Astrocyte (in vitro differentiated cells and primary cell): ENCODE measurements around the gene ANKMY2. TPM values are rescaled to one million over a fixed set of nuclear protein-coding genes. Genes with fewer than 3 reads are reported as not detected.

Source experiments
- DNase-seq: peaks from one replicate; pipeline ENCODE4 v3.0.0-alpha.2; 2010; ENCODE audit warnings: low read depth
- FAIRE-seq: peaks from 2 replicates; lab custom pipeline; 2011; peaks lifted over from hg19 to GRCh38; lab: Jason Lieb, UNC
- H2AFZ ChIP-seq: 2 replicates; pipeline ENCODE4 v1.6.0; 2012; ENCODE audit warnings: low read depth, low read length, inconsistent platforms
- H3K27ac ChIP-seq: 2 replicates; pipeline ENCODE4 v1.5.1; 2011; ENCODE audit warnings: low read depth, low read length, inconsistent platforms
- H3K27me3 ChIP-seq: 2 replicates; pipeline ENCODE4 v1.6.0; 2011; ENCODE audit warnings: low read length, inconsistent platforms; ENCODE audit not compliant: insufficient read depth
- H3K36me3 ChIP-seq: 2 replicates; pipeline ENCODE4 v1.5.1; 2011; ENCODE audit warnings: low read length, inconsistent platforms; ENCODE audit not compliant: insufficient read depth
- H3K4me1 ChIP-seq: 2 replicates; pipeline ENCODE4 v1.5.1; 2011; ENCODE audit warnings: low read length, inconsistent platforms; ENCODE audit not compliant: insufficient read depth
- H3K4me2 ChIP-seq: 2 replicates; pipeline ENCODE4 v1.6.0; 2012; ENCODE audit warnings: low read length, inconsistent platforms
- H3K4me3 ChIP-seq: 2 replicates; pipeline ENCODE4 v1.5.1; 2011; ENCODE audit warnings: low read depth, mild to moderate bottlenecking, low read length, inconsistent platforms; ENCODE audit not compliant: insufficient read depth
- H3K79me2 ChIP-seq: 2 replicates; pipeline ENCODE4 v1.6.0; 2012; ENCODE audit warnings: mild to moderate bottlenecking, low read length, inconsistent platforms; ENCODE audit not compliant: insufficient read depth
- H3K9ac ChIP-seq: 2 replicates; pipeline ENCODE4 v1.6.0; 2012; ENCODE audit warnings: mild to moderate bottlenecking, low read length, inconsistent platforms
- H3K9me3 ChIP-seq: 2 replicates; pipeline ENCODE4 v1.5.1; 2012; ENCODE audit warnings: low read depth, mild to moderate bottlenecking, low read length, inconsistent platforms; ENCODE audit not compliant: insufficient read depth
- H4K20me1 ChIP-seq: 2 replicates; pipeline ENCODE4 v1.6.0; 2012; ENCODE audit warnings: low read length, inconsistent platforms; ENCODE audit not compliant: insufficient read depth
- H3K27ac Mint-ChIP-seq: one replicate; pipeline ENCODE4 v1.8.0; 2021; ENCODE audit warnings: mild to moderate bottlenecking, mixed read lengths; ENCODE audit not compliant: unreplicated experiment
- H3K27me3 Mint-ChIP-seq: one replicate; pipeline ENCODE4 v1.8.0; 2021; ENCODE audit warnings: low read depth, mixed read lengths; ENCODE audit not compliant: unreplicated experiment
- H3K36me3 Mint-ChIP-seq: one replicate; pipeline ENCODE4 v1.8.0; 2021; ENCODE audit warnings: low read depth, mixed read lengths; ENCODE audit not compliant: unreplicated experiment
- H3K4me1 Mint-ChIP-seq: one replicate; pipeline ENCODE4 v1.8.0; 2021; ENCODE audit warnings: low read depth, mixed read lengths; ENCODE audit not compliant: unreplicated experiment
- H3K4me3 Mint-ChIP-seq: one replicate; pipeline ENCODE4 v1.8.0; 2021; ENCODE audit warnings: mild to moderate bottlenecking, moderate library complexity, mixed read lengths; ENCODE audit not compliant: unreplicated experiment
- H3K9me3 Mint-ChIP-seq: one replicate; pipeline ENCODE4 v1.8.0; 2021; ENCODE audit warnings: mild to moderate bottlenecking, mixed read lengths; ENCODE audit not compliant: unreplicated experiment
- CTCF ChIP-seq: IDR thresholded peaks from 2 replicates; pipeline ENCODE4 v1.5.1; 2011; ENCODE audit warnings: low read depth, mild to moderate bottlenecking, inconsistent platforms, low read length, moderate library complexity; ENCODE audit not compliant: insufficient read depth
- EZH2 ChIP-seq: IDR thresholded peaks from 2 replicates; pipeline ENCODE4 v1.6.1; 2012; ENCODE audit warnings: mild to moderate bottlenecking, low read length, inconsistent platforms; ENCODE audit not compliant: insufficient read depth
- total RNA-seq: library from RNA; stranded (reverse); gene quantifications from 2 replicates; pipeline ENCODE4 v1.2.1, GENCODE V29; 2021

Gene ANKMY2
- total RNA-seq, 1 donor from 2014 or later: 21.9 TPM

- H3K9me3 ChIP-seq: no peaks in the 10 kb centered on the region
- no peak for DNase-seq
- no peak overlapping the region for H2AFZ ChIP-seq
- no peaks in the 10 kb centered on the region for H3K27me3 Mint-ChIP-seq
- H3K27ac Mint-ChIP-seq: no peak overlapping the region
- H3K36me3 ChIP-seq: no peaks in the 10 kb centered on the region
- no peak for TF ChIP-seq EZH2
- no peak for TF ChIP-seq CTCF
- H3K79me2 ChIP-seq: peaks cover 99% of the 10 kb centered on the region
- H3K9ac ChIP-seq: no peak overlapping the region
- no peak overlapping the region for H3K4me3 ChIP-seq
- H3K9me3 Mint-ChIP-seq: no peaks in the 10 kb centered on the region
- H3K27me3 ChIP-seq: no peaks in the 10 kb centered on the region
- H3K4me1 Mint-ChIP-seq: peaks cover 28% of the 10 kb centered on the region
- no peak for FAIRE-seq
- peaks cover 2% of the 10 kb centered on the region for H3K36me3 Mint-ChIP-seq
- peaks cover 54% of the 10 kb centered on the region for H4K20me1 ChIP-seq
- no peak overlapping the region for H3K4me2 ChIP-seq
- no peak overlapping the region for H3K4me3 Mint-ChIP-seq
- H3K4me1 ChIP-seq: peaks cover 13% of the 10 kb centered on the region
- H3K27ac ChIP-seq: no peak overlapping the region
Observed at GRCh38 chr7:16656141-16656540, 10.6 kb upstream of the ANKMY2 start.

GRCh38 chr7:16655394-16655793, 9.8 kb upstream of the ANKMY2 start:
- no peak overlapping the region for H3K4me2 ChIP-seq
- H3K27ac ChIP-seq: no peak overlapping the region
- H3K79me2 ChIP-seq: peaks cover 99% of the 10 kb centered on the region
- no peak for TF ChIP-seq EZH2
- no peak for TF ChIP-seq CTCF
- no peak overlapping the region for H3K9ac ChIP-seq
- FAIRE-seq: no peak
- H3K4me1 Mint-ChIP-seq: peaks cover 26% of the 10 kb centered on the region
- H3K27ac Mint-ChIP-seq: no peak overlapping the region
- peaks cover 48% of the 10 kb centered on the region for H4K20me1 ChIP-seq
- H3K36me3 ChIP-seq: no peaks in the 10 kb centered on the region
- H2AFZ ChIP-seq: no peak overlapping the region
- H3K9me3 Mint-ChIP-seq: no peaks in the 10 kb centered on the region
- no peak overlapping the region for H3K4me3 ChIP-seq
- no peaks in the 10 kb centered on the region for H3K27me3 ChIP-seq
- H3K4me1 ChIP-seq: peaks cover 7% of the 10 kb centered on the region
- no peak for DNase-seq
- H3K27me3 Mint-ChIP-seq: no peaks in the 10 kb centered on the region
- no peaks in the 10 kb centered on the region for H3K9me3 ChIP-seq
- H3K36me3 Mint-ChIP-seq: peaks cover 2% of the 10 kb centered on the region
- no peak overlapping the region for H3K4me3 Mint-ChIP-seq

- peaks cover 4% of the 10 kb centered on the region for H3K36me3 Mint-ChIP-seq
- peaks cover 18% of the 10 kb centered on the region for H3K4me1 ChIP-seq
- no peaks in the 10 kb centered on the region for H3K27me3 ChIP-seq
- DNase-seq (no peak), FAIRE-seq (no peak)
- no peaks in the 10 kb centered on the region for H3K27me3 Mint-ChIP-seq
- no peaks in the 10 kb centered on the region for H3K9me3 ChIP-seq
- H3K4me2 ChIP-seq: no peak overlapping the region
- peaks cover 100% of the 10 kb centered on the region for H3K79me2 ChIP-seq
- TF ChIP-seq EZH2 (no peak), CTCF (no peak)
- H4K20me1 ChIP-seq: peaks cover 62% of the 10 kb centered on the region
- H3K9me3 Mint-ChIP-seq: no peaks in the 10 kb centered on the region
- no peak overlapping the region for H2AFZ ChIP-seq
- no peak overlapping the region for H3K9ac ChIP-seq
- H3K4me3 ChIP-seq: no peak overlapping the region
- peaks cover 35% of the 10 kb centered on the region for H3K4me1 Mint-ChIP-seq
- no peak overlapping the region for H3K27ac Mint-ChIP-seq
- no peak overlapping the region for H3K4me3 Mint-ChIP-seq
- H3K27ac ChIP-seq: no peak overlapping the region
- H3K36me3 ChIP-seq: no peaks in the 10 kb centered on the region
Observed at GRCh38 chr7:16652888-16653287, 7.3 kb upstream of the ANKMY2 start.
